Endothelial cell of umbilical vein (primary cell): ENCODE measurements around the gene SUPT4H1. TPM values are rescaled to one million over a fixed set of nuclear protein-coding genes. Genes with fewer than 3 reads are reported as not detected.

ENCODE experiments used
- BruUV-seq: library from RNA; stranded (reverse); fragments of 400-500 nt; replicated peaks from 2 replicates; lab custom pipeline; 2021; lab: Mats Ljungman, UMichigan
- CTCF ChIA-PET: fragments of 300-600, 350-600 bp; sonication (Branson Sonifier 250); formaldehyde crosslinking; loops from one replicate; lab custom pipeline; 2021; ENCODE audit warnings: antibody characterized with exemption, inconsistent platforms; lab: Charles Lee
- POLR2A ChIA-PET: fragments of 300-600, 350-600 bp; sonication (Branson Sonifier 250); formaldehyde crosslinking; loops from one replicate; lab custom pipeline; 2021; ENCODE audit warnings: antibody characterized with exemption, inconsistent platforms; lab: Charles Lee
- DNase-seq: peaks from one replicate; pipeline ENCODE4 v3.0.0-alpha.2; 2011; ENCODE audit warnings: low read depth, low spot score
- FAIRE-seq: peaks from 2 replicates; lab custom pipeline; 2011; peaks lifted over from hg19 to GRCh38; lab: Jason Lieb, UNC
- H2AFZ ChIP-seq: 2 replicates; pipeline ENCODE4 v1.6.0; 2012; ENCODE audit warnings: low read depth, low read length, control low read depth, inconsistent platforms
- H3K27ac ChIP-seq: 2 replicates; pipeline ENCODE4 v1.5.1; 2011; ENCODE audit warnings: low read depth, mild to moderate bottlenecking, control low read depth, low read length, moderate library complexity; ENCODE audit not compliant: insufficient read depth
- H3K27me3 ChIP-seq, 2 experiments: 2 replicates each; pipeline versions ENCODE4 v1.6.0 to v1.6.1; 2011; ENCODE audit warnings: low read length in 2 of 2, mixed read lengths in 1 of 2; ENCODE audit not compliant: control insufficient read depth in 2 of 2, insufficient read depth in 2 of 2
- H3K36me3 ChIP-seq, 2 experiments: 2 replicates in 1 of 2; 3 replicates in 1 of 2; pipeline ENCODE4 v1.5.1; 2011; ENCODE audit warnings: low read length in 2 of 2, mild to moderate bottlenecking in 1 of 2, moderate library complexity in 1 of 2; ENCODE audit not compliant: control insufficient read depth in 2 of 2, insufficient read depth in 2 of 2; ENCODE audit errors: extremely low read depth in 1 of 2
- H3K4me1 ChIP-seq: 3 replicates; pipeline ENCODE4 v1.5.1; 2011; ENCODE audit warnings: mild to moderate bottlenecking, low read length; ENCODE audit not compliant: control insufficient read depth, insufficient read depth; ENCODE audit errors: extremely low read depth
- H3K4me2 ChIP-seq: 2 replicates; pipeline ENCODE4 v1.6.1; 2011; ENCODE audit warnings: low read length, control low read depth, mixed read lengths; ENCODE audit not compliant: insufficient read depth
- H3K4me3 ChIP-seq, 3 experiments: fragments of 200-600 bp in 1 of 3; sonication (generic), shearing (Covaris generic) in 1 of 3; replicated peaks in 1 of 3; 2 replicates each; pipeline ENCODE4 v1.5.1; 2011 to 2016; ENCODE audit warnings: control low read depth in 3 of 3, low read length in 3 of 3, mild to moderate bottlenecking in 2 of 3, inconsistent platforms in 1 of 3, low read depth in 1 of 3, moderate library complexity in 1 of 3; ENCODE audit not compliant: insufficient read depth in 1 of 3
- H3K79me2 ChIP-seq: 2 replicates; pipeline ENCODE4 v1.6.0; 2012; ENCODE audit warnings: low read length, inconsistent platforms; ENCODE audit not compliant: control insufficient read depth, insufficient read depth
- H3K9ac ChIP-seq: replicated peaks from 2 replicates; pipeline ENCODE3; 2011; ENCODE audit warnings: low read length, control low read depth; ENCODE audit not compliant: insufficient read depth; ENCODE audit errors: extremely low read depth
- H3K9me1 ChIP-seq: replicated peaks from 3 replicates; pipeline ENCODE4 v1.6.0; 2011; ENCODE audit warnings: mild to moderate bottlenecking, low read length; ENCODE audit not compliant: control insufficient read depth, insufficient read depth; ENCODE audit errors: extremely low read depth
- H3K9me3 ChIP-seq: replicated peaks from 2 replicates; pipeline ENCODE4 v1.5.1; 2012; ENCODE audit warnings: low read length, inconsistent platforms; ENCODE audit not compliant: control insufficient read depth, insufficient read depth
- H4K20me1 ChIP-seq: replicated peaks from 2 replicates; pipeline ENCODE3; 2011; ENCODE audit warnings: mild to moderate bottlenecking, low read length; ENCODE audit not compliant: control insufficient read depth, insufficient read depth; ENCODE audit errors: extremely low read depth
- POLR2A ChIP-seq: IDR thresholded peaks from 2 replicates; pipeline ENCODE4 v1.6.1; 2012; ENCODE audit warnings: low read depth, mild to moderate bottlenecking, control low read depth, low read length
- POLR2AphosphoS5 ChIP-seq: IDR thresholded peaks from 2 replicates; pipeline ENCODE4 v1.6.1; 2012; ENCODE audit warnings: low read depth, mild to moderate bottlenecking, control low read depth, low read length, moderate library complexity; ENCODE audit not compliant: insufficient read depth
- dilution Hi-C: fragments of 300-500 bp; cut with MboI; formaldehyde crosslinking; loops from one replicate; pipeline ENCODE4 v1.15.0; 2019; ENCODE audit warnings: low sequenced_read_pairs; ENCODE audit not compliant: extremely low pct_ligation_motif_present
- intact Hi-C: fragments of 100-400 bp; cut with micrococcal nuclease; formaldehyde crosslinking; loops from one replicate; pipeline ENCODE4 v1.10.0; 2022
- polyA plus RNA-seq, 4 experiments: library from polyadenylated mRNA; depleted of rRNA in 3 of 4; stranded (reverse) in 3 of 4; unstranded in 1 of 4; fragments of >200 nt; gene quantifications; 2 replicates each; pipeline versions ENCODE4 v1.2.1 to v1.2.3, GENCODE V29; 2011 to 2012; ENCODE audit warnings: missing spikeins in 1 of 4
- total RNA-seq: library from RNA; stranded (reverse); gene quantifications from 2 replicates; pipeline ENCODE4 v1.2.3, GENCODE V29; 2021

The SUPT4H1 gene
- total and polyA plus RNA-seq, 2 donors (not counting 3 experiments of a cell fraction or from before 2014, with no cell fraction given), result 77.5 to 154 TPM

DNA sequence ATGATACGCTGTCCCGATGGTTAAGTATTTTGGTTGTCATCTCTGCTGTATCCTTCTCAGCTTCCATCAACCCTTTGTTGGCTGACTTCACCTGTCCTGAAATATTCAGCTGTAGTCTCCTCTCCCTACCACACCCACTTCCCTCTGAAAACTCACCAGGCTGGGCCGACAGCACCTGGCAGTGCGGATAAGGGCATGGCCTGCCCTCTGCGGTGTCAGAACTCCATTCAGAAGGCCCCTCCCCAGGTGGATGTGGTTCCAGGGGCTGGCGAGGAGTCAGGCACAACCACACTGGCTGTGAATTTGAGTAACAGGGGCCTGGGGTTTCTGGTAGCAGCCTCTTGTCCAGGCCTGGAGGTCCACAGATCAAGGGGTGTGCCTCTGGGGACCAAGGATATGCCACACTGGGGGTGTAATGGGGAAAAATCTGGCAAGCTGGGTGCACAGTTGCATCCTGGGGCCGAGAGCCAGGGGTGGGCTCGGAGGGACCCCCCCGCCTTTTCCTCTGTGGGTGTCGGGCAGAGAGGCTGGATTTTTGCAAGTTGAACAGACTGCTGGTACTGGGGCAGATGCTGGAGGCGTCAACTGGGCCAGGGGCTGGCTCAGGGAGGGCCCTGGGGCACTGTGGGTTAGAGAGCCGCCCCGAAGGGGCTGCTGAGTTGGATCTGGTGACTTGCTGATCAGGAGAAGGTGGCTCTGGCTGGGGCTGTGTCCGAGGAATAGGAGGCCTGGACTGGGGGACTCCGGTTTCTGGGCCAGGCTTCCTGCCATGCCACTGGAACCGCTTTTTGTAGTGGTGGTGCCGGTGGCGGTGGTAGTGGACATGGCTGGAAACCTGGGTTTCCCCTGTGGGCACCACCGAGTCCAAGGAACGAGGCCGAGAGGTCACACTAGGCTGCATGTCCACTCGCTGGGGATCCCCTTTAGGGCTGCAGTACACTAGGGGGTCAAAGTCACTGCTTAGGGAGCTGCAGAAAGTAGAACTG lies 5.6 kb upstream of the SUPT4H1 start:
- no peak for TF ChIP-seq POLR2A
- Histone ChIP-seq H3K36me3 (no peaks in the 10 kb centered on the region), H4K20me1 (no peaks in the 10 kb centered on the region), H3K27me3 (no peaks in the 10 kb centered on the region), H3K4me1 (no peaks in the 10 kb centered on the region), H3K79me2 (no peaks in the 10 kb centered on the region), H3K4me2 (no peak overlapping the region), H3K27ac (no peak overlapping the region), H3K4me3 (no peak overlapping the region), H3K9ac (no peak overlapping the region), H3K9me3 (no peaks in the 10 kb centered on the region), H2AFZ (no peak overlapping the region), H3K9me1 (no peaks in the 10 kb centered on the region)
- BruUV-seq, result no TSS peak
- intact Hi-C loops, result no loop called here
- no peak for DNase-seq
- ChIA-PET CTCF (interaction anchor here (0.7 kb wide), 1 partner anchor 16 kb away, joined by 3 read pairs; no protein-coding TSS in a partner anchor), POLR2A (no interaction called here)
- dilution Hi-C loops, result no loop called here
- FAIRE-seq, result no peak

- ChIA-PET POLR2A (no interaction called here), CTCF (interaction anchor here (2.4 kb wide), 1 partner anchor 61 kb away, joined by 6 read pairs; the partner anchor contains the start of gene RNF43)
- Histone ChIP-seq H3K9me3 (no peaks in the 10 kb centered on the region), H4K20me1 (no peaks in the 10 kb centered on the region), H3K36me3 (no peaks in the 10 kb centered on the region), H3K9ac (no peak overlapping the region), H2AFZ (no peak overlapping the region), H3K79me2 (peaks cover 6% of the 10 kb centered on the region), H3K4me1 (peaks cover 2% of the 10 kb centered on the region), H3K27ac (no peak overlapping the region), H3K27me3 (no peaks in the 10 kb centered on the region), H3K4me3 (no peak overlapping the region), H3K9me1 (no peaks in the 10 kb centered on the region), H3K4me2 (no peak overlapping the region)
- FAIRE-seq (no peak), DNase-seq (no peak)
- no peak for TF ChIP-seq POLR2AphosphoS5
- intact Hi-C loops, result no loop called here
- dilution Hi-C loops, result no loop called here
- BruUV-seq, result no TSS peak
Measured at GRCh38 chr17:58356231-58356630, 4.2 kb upstream of the SUPT4H1 start.
